GM12801 (cell line): ENCODE measurements around the gene TTBK1.

Experiments
- TF ChIP-seq, protein P1 (sequence below): IDR thresholded peaks from one replicate; pipeline ENCODE4 v1.5.1; 2011; ENCODE audit warnings: control low read depth; ENCODE audit not compliant: insufficient read length; ENCODE audit errors: extremely low read depth

TTBK1 gene

DNA sequence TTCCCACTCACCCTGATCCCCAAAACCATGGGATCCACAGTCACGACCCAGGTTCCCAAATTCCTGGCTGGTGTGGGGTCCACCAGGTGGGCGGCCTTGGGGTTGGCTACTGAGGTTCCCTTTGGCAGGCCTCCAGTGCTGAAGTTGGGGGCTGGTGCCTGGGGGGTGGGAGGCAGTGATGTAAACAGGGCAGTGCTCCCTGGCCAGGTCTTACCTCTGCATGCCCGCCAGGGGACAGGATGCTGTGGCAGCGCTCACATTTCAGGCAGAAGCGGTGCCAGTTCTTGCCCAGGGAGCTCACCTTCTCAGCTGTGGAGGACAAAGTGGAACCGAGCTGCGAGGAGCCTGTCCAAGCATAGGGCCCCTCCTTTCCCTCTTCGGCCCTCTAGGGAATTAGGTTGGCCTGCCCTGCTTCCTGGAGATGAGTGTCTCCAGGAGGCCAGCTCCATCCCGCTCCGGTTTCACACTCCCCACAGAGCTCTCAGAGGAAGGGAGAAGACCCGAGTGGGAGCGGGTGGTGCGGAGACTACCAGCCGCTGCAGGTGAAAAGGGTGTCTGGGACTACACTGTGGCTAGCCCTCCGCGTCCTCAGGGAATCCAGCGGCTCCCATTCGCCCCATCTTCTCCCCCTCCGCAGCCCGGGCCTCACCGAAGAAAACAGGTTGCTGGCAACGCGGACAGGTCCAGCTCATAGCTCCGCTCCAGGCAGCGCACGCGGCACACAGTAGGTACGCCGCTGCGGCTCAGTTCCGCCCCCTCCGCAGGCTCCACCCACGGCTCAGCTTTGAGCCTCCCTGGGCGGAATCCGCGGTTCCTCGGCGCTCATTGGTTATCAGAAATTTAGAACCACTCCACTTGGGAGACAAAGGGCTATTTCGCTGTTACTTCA, 65.1 kb downstream of the TTBK1 start, which contains the start of gene CRIP3:
Gene CRIP3, minus strand, starts transcription at position 726 of the 889 bp plus-strand sequence. Its CDS starts 34 bp downstream, at position 692.
- TF ChIP-seq, protein P1, sequence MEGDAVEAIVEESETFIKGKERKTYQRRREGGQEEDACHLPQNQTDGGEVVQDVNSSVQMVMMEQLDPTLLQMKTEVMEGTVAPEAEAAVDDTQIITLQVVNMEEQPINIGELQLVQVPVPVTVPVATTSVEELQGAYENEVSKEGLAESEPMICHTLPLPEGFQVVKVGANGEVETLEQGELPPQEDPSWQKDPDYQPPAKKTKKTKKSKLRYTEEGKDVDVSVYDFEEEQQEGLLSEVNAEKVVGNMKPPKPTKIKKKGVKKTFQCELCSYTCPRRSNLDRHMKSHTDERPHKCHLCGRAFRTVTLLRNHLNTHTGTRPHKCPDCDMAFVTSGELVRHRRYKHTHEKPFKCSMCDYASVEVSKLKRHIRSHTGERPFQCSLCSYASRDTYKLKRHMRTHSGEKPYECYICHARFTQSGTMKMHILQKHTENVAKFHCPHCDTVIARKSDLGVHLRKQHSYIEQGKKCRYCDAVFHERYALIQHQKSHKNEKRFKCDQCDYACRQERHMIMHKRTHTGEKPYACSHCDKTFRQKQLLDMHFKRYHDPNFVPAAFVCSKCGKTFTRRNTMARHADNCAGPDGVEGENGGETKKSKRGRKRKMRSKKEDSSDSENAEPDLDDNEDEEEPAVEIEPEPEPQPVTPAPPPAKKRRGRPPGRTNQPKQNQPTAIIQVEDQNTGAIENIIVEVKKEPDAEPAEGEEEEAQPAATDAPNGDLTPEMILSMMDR, result no peak

DNA sequence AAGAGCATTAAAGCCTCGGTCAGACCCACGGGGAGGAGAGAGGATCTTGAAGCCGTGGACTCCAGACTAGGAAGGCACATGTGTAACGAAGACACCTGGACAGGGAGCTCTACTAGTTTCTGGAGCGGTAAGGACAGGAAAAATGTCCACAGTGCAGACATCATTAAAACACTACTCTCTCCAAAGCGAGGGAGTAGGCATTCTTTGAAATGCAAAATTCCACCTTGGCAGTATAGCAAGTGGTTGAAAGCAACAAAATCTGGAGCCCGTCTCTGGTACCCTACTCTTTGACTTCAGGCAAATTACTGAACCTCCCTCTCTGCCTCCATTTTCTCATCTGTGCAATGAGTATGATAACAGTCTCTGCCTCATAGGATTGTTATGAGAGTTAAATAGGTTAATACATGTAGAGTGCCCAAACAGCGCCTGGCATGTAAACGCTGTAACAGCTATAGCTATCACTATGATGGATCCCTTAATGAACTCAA, 65.8 kb downstream of the TTBK1 start:
- TF ChIP-seq, protein P1, result no peak

DNA sequence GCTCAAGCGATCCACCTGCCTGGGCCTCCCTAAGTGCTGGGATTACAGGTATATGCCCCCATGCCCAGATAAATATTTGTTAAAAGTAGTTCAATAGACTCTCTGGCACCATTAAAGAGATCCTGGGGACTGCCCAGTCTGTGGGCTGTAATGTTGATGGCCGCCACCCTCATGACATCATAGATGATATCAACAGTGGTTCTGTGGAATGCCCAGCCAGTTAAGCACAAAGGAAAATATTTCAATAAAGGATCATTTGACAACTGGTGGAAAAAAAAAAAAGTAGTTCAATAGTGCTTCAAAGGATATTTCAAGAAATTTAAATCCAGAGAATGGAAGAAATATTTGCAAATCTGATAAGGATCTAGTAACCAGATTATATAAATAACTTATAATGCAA, 66.9 kb downstream of the TTBK1 start:
- TF ChIP-seq, protein P1, result no peak

DNA sequence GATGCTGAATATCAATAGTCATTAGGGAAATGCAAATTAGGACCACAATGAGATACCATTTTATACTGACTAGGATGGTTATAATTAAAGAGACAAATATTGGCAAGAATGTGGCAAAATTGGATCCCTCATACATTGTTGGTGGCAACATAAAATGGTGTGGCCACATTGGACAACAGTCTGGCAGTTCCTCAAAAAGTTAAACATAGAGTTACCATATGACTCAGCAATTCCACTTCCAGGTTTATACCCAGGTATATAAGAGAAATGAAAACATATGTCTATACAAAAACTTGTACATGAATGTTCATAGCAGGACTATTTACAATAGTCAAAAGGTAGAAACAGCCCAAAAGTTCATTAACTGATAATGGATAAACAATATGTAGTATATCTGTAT, 67.3 kb downstream of the TTBK1 start:
- TF ChIP-seq, protein P1, result no peak

DNA sequence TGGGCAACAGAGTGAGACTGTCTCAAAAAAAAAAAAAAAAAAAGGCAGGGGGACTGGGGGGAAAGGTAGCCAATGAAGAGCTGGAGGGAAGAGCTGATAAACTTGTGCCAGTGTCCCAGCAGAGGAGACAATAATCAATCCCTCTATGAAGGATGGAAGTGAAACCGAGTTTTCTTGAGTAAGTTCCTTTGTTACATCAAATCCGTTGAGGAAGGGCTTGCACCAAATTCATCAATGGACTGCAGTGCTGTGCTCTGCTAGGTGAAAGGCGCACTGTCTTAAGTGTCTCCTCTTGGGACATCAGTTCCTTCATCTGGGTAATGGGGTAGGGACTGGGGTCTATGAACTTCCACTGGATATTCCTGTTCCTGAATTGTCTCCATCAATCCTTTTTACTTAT, 68.4 kb downstream of the TTBK1 start:
- TF ChIP-seq, protein P1, result no peak

DNA sequence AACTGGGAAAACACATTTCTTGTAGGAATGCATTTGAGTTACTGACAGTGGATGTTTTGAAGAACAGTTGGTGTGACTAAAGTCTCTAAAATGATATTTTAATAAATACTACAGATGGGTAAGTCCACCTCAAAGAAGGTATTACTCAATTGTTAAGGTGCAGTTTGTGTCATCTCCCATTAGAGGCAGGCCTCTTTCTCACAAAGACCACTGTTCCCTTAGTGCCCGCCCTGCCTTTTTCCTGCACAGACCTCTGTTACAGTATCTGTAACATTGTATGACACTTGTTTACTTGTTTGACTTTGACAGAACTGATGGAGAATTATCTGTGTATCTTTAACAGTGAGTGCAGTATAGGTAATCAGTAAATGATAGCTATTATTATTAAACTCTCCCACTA, 70.5 kb downstream of the TTBK1 start:
- TF ChIP-seq, protein P1, result no peak

DNA sequence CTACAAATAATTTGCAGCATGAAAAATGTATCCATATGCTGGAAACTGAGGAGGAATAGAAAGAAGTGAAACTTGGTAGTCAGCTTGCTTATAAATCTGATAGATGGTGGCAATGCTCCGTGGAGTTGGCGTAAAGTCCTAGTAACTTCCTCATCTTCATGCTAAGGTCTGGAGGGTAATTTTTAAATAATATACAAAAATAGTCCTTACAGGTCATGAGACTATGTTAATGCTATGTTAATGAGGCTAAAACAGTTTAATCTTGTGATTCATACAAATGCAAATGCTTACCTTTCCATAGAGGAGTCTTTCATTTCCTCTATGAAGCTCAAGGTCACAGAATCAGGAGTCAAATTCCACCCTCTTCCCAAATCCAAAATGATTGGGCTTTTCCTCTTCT, 74.7 kb downstream of the TTBK1 start:
- TF ChIP-seq, protein P1, result no peak
